ENCODE measurements around the gene DGKI. TPM values are rescaled to one million over a fixed set of nuclear protein-coding genes. Genes with fewer than 3 reads are reported as not detected.

DGKI gene
- total RNA-seq, 1 experiment from 2014 or later, result 0.55 TPM

- Histone ChIP-seq H3K56ac (ENCODE audit: insufficient read length, low read depth, low read length) (no peak overlapping the region), H2AK5ac (ENCODE audit: insufficient read length, low read length) (no peak overlapping the region), H3T11ph (ENCODE audit: low read length) (no peak overlapping the region), H3K18ac (ENCODE audit: insufficient read length, low read depth, low read length) (no peak overlapping the region), H3K79me2 (ENCODE audit: insufficient read depth, low read length) (no peaks in the 10 kb centered on the region), H3K79me1 (ENCODE audit: insufficient read depth, low read depth, low read length, poor library complexity, severe bottlenecking) (no peaks in the 10 kb centered on the region), H2AFZ (ENCODE audit: low read length) (no peak overlapping the region), H2BK120ac (ENCODE audit: low read depth, low read length, poor library complexity, severe bottlenecking) (no peak overlapping the region), H2BK20ac (ENCODE audit: low read depth, low read length, poor library complexity, severe bottlenecking) (no peak overlapping the region), H3K14ac (ENCODE audit: insufficient read depth, low read length) (no peak overlapping the region), H4K91ac (ENCODE audit: insufficient read length, low read depth, low read length) (no peak overlapping the region), H2BK15ac (ENCODE audit: low read depth, low read length) (no peak overlapping the region), H3K4ac (ENCODE audit: low read depth, low read length) (no peak overlapping the region), H4K8ac (replicated peaks; ENCODE audit: insufficient read length, low read depth, low read length) (no peak overlapping the region), H3K4me1 (ENCODE audit: insufficient read depth, low read length) (no peaks in the 10 kb centered on the region), H4K5ac (ENCODE audit: insufficient read length, low read depth, low read length) (no peak overlapping the region), H2BK5ac (ENCODE audit: insufficient read length, low read length) (no peak overlapping the region), H4K20me1 (ENCODE audit: control insufficient read depth, insufficient read depth, insufficient read length) (no peaks in the 10 kb centered on the region), H3K9ac (ENCODE audit: extremely low read depth, insufficient read length, low read length) (no peak overlapping the region), H3K9me3 (ENCODE audit: control insufficient read depth, low read depth, low read length) (no peaks in the 10 kb centered on the region), H3K4me2 (ENCODE audit: insufficient read depth, insufficient read length, low read length) (no peak overlapping the region), H3K23ac (ENCODE audit: insufficient read length, low read depth, low read length) (no peak overlapping the region), H2BK12ac (ENCODE audit: insufficient read length, low read depth, low read length) (no peak overlapping the region), H3K27ac (ENCODE audit: insufficient read length, low read depth, low read length) (no peak overlapping the region), H3K23me2 (ENCODE audit: insufficient read length, low read depth, low read length, poor library complexity, severe bottlenecking) (no peaks in the 10 kb centered on the region), H3K27me3 (ENCODE audit: insufficient read depth, low read length) (no peaks in the 10 kb centered on the region)
- no peak for DNase-seq
- TF ChIP-seq, protein P1, sequence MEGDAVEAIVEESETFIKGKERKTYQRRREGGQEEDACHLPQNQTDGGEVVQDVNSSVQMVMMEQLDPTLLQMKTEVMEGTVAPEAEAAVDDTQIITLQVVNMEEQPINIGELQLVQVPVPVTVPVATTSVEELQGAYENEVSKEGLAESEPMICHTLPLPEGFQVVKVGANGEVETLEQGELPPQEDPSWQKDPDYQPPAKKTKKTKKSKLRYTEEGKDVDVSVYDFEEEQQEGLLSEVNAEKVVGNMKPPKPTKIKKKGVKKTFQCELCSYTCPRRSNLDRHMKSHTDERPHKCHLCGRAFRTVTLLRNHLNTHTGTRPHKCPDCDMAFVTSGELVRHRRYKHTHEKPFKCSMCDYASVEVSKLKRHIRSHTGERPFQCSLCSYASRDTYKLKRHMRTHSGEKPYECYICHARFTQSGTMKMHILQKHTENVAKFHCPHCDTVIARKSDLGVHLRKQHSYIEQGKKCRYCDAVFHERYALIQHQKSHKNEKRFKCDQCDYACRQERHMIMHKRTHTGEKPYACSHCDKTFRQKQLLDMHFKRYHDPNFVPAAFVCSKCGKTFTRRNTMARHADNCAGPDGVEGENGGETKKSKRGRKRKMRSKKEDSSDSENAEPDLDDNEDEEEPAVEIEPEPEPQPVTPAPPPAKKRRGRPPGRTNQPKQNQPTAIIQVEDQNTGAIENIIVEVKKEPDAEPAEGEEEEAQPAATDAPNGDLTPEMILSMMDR (conservative IDR thresholded peaks at IDR 0.05), result no peak
- Mint-ChIP-seq H3K9me3 (peaks cover 10 to 12% of the 10 kb centered on the region in 2 experiments), H3K4me1 (peaks cover 2 to 7% of the 10 kb centered on the region in 2 experiments; a peak in 2 of 4 replicates), H3K27ac (no peak overlapping the region), H3K27me3 (ENCODE audit: low read depth) (no peaks in the 10 kb centered on the region), H3K36me3 (ENCODE audit: insufficient read depth in 1 of 3, low read depth in 3 of 3) (peaks cover 5 to 6% (median 5%) of the 10 kb centered on the region in 3 experiments; a peak in 5 of 7 replicates), H3K4me3 (no peak overlapping the region)
- 100% methylated on average over 1 of the region's 2 CpGs for WGBS (ENCODE audit: extremely low coverage, insufficient read length, low lambda C conversion rate)
These were observed 494.8 kb downstream of the DGKI start for GRCh38 chr7:137351941-137352340.
